GM18861 (cell line): ENCODE results near the gene KIF14.
"Not testable (repeated sequence)": the region's sequence is repeated elsewhere in the genome, so short reads cannot be mapped to it uniquely, and the experiment has no call there.

Source experiments
- ATAC-seq: cut with Tn5 transposase; IDR thresholded peaks from one replicate; pipeline ENCODE4 v1.9.1; 2021; ENCODE audit not compliant: unreplicated experiment

The KIF14 gene

GRCh38 chr1:200550367-200550766 lies 70.2 kb downstream of the KIF14 start:
- ATAC-seq = no peak

- no peak for ATAC-seq
These were observed 73.2 kb downstream of the KIF14 start for GRCh38 chr1:200547386-200547785.

GRCh38 chr1:200546577-200546976 lies 74.0 kb downstream of the KIF14 start:
- no peak for ATAC-seq

- no peak for ATAC-seq
These were observed 78.4 kb downstream of the KIF14 start for GRCh38 chr1:200542162-200542561.

GRCh38 chr1:200540281-200540680 lies 80.3 kb downstream of the KIF14 start:
- no peak for ATAC-seq

GRCh38 chr1:200538179-200538578 lies 82.4 kb downstream of the KIF14 start:
- no peak for ATAC-seq

- no peak for ATAC-seq
These were observed 84.9 kb downstream of the KIF14 start for GRCh38 chr1:200535605-200536004.

GRCh38 chr1:200530623-200531261 lies 89.8 kb downstream of the KIF14 start:
- no peak for ATAC-seq

GRCh38 chr1:200528858-200529606 lies 91.5 kb downstream of the KIF14 start:
- no peak for ATAC-seq

GRCh38 chr1:200527670-200528069 lies 92.9 kb downstream of the KIF14 start:
- ATAC-seq = no peak

- ATAC-seq = peak; percentile 61
These were observed 93.6 kb downstream of the KIF14 start for GRCh38 chr1:200526709-200527612.

- no peak for ATAC-seq
These were observed 95.2 kb downstream of the KIF14 start for GRCh38 chr1:200525090-200525987.

GRCh38 chr1:200524551-200524950 lies 96.0 kb downstream of the KIF14 start:
- ATAC-seq = not testable (repeated sequence)

- no peak for ATAC-seq
These were observed 96.5 kb downstream of the KIF14 start for GRCh38 chr1:200524092-200524491.

- ATAC-seq = no peak
These were observed 99.8 kb downstream of the KIF14 start for GRCh38 chr1:200520735-200521134.

- no peak for ATAC-seq
These were observed 102.0 kb downstream of the KIF14 start for GRCh38 chr1:200518524-200518923.

GRCh38 chr1:200512191-200512590 lies 108.4 kb downstream of the KIF14 start:
- no peak for ATAC-seq

- ATAC-seq = peak; percentile 89
These were observed 110.3 kb downstream of the KIF14 start for GRCh38 chr1:200510228-200510623.

GRCh38 chr1:200506471-200506870 lies 114.1 kb downstream of the KIF14 start:
- ATAC-seq = no peak

- ATAC-seq = no peak
These were observed 115.3 kb downstream of the KIF14 start for GRCh38 chr1:200505257-200505656.
